ENCODE results near the gene ZNF784. TPM values are rescaled to one million over a fixed set of nuclear protein-coding genes. Genes with fewer than 3 reads are reported as not detected.

Gene ZNF784
- total and polyA plus RNA-seq, 7 experiments from 2014 or later = 0.65 to 17.1 (median 8.3) TPM

DNA sequence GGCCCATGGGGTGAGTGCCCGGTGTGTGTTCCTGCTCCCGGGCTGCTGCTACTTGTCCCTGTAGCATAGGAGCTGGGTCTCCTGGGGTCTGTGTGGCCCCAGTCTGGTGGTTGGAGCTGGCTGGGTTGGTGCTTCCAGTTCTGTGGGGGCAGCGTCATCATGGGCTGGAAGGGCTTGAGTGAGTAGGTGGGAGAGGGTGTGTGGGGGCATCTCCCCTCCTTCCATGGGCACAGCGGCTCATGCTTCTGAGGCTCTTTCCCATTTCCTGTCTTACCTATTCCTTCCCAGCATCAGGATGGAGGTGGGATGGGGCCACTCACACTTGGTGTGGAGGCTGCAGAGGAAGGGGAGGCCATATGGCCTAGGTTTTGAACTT is 42.6 kb upstream of the ZNF784 start:
- peak overlapping the region; percentile 34 for H3K27ac ChIP-seq (ENCODE audit: low read depth, low read length)
- CTCF ChIA-PET = no interaction called here
- no peak for ATAC-seq
- H3K36me3 ChIP-seq (ENCODE audit: control insufficient read depth in 2 of 3, insufficient read depth in 3 of 3, low read length in 3 of 3) = peaks cover 32 to 95% (median 57%) of the 10 kb centered on the region in 3 experiments
- Mint-ChIP-seq H3K36me3 (peaks cover 9 to 29% (median 15%) of the 10 kb centered on the region in 5 donors), H3K4me3 (no peak overlapping the region), H3K27ac (peak overlapping the region in 1 of 9 donors; percentile 60), H3K4me1 (peaks cover 10 to 57% (median 33%) of the 10 kb centered on the region in 7 donors), H3K9me3 (no peaks in the 10 kb centered on the region), H3K27me3 (no peaks in the 10 kb centered on the region)
- H3K27me3 ChIP-seq (ENCODE audit: control insufficient read depth in 2 of 2, insufficient read depth in 2 of 2, low read length in 2 of 2) = no peaks in the 10 kb centered on the region
- H3K4me1 ChIP-seq (ENCODE audit: control insufficient read depth in 2 of 2, insufficient read depth in 2 of 2, low read length in 2 of 2) = peaks cover 4 to 11% of the 10 kb centered on the region in 2 donors
- POLR2A ChIA-PET = no interaction called here
- H3K9me3 ChIP-seq (ENCODE audit: control insufficient read depth in 2 of 3, low read length in 3 of 3) = no peaks in the 10 kb centered on the region
- intact Hi-C loops (cut with micrococcal nuclease) = no loop called here
- DNase-seq = no peak
- no peak overlapping the region for H3K4me3 ChIP-seq (ENCODE audit: low read length)

DNA sequence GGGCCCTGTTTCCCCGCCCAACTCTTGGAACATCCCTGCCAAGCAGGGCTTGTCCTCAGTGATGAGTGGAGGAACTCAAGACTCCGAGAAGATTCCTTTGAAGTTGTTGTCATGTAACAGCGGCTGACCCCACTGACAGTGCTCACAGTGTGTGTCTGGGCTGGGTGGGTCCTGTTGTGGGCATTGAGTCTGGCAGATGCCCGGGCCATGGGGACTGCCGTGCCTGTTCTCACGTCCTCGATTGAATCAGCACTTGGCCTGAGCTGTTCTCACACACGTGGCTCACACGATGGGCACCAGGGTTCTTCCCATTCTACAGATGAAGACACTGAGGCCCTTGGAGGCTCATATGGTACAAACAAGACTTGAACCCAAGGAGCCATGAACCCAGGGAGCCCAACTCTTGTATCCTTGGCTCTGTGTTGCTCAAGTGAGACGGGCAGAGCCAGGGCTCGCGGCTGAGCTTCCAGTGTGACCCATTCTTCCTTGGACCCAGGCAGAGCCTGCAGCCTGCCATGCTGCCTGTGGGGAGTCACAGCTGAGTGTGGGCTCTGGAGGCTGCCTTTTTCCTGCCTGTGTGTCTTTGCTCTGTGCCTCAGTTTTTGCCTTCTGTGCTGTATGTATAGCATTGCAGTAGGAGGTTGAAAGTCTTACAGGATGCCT is 42.1 kb upstream of the ZNF784 start:
- DNase-seq (no peak), ATAC-seq (no peak)
- no peaks in the 10 kb centered on the region for H3K9me3 Mint-ChIP-seq
- peaks cover 10 to 60% (median 36%) of the 10 kb centered on the region in 7 donors for H3K4me1 Mint-ChIP-seq
- Histone ChIP-seq H3K4me3 (ENCODE audit: low read length) (no peak overlapping the region), H3K9me3 (ENCODE audit: control insufficient read depth in 2 of 3, low read length in 3 of 3) (no peaks in the 10 kb centered on the region), H3K4me1 (ENCODE audit: control insufficient read depth in 2 of 2, insufficient read depth in 2 of 2, low read length in 2 of 2) (peaks cover 4 to 16% of the 10 kb centered on the region in 2 donors), H3K27me3 (ENCODE audit: control insufficient read depth in 2 of 2, insufficient read depth in 2 of 2, low read length in 2 of 2) (no peaks in the 10 kb centered on the region), H3K27ac (ENCODE audit: low read depth, low read length) (peak overlapping the region; percentile 34), H3K36me3 (ENCODE audit: control insufficient read depth in 2 of 3, insufficient read depth in 3 of 3, low read length in 3 of 3) (peaks cover 35 to 98% (median 62%) of the 10 kb centered on the region in 3 experiments)
- ChIA-PET CTCF (interaction anchor here (0.6 kb wide), 1 partner anchor 8 kb away, joined by 3 read pairs; no protein-coding TSS in a partner anchor), POLR2A (no interaction called here)
- intact Hi-C loops (cut with micrococcal nuclease) = no loop called here
- peaks cover 12 to 34% (median 18%) of the 10 kb centered on the region in 5 donors for H3K36me3 Mint-ChIP-seq
- peak overlapping the region in 1 of 9 donors; percentile 71 for H3K27ac Mint-ChIP-seq
- H3K27me3 Mint-ChIP-seq = no peaks in the 10 kb centered on the region
- no peak overlapping the region for H3K4me3 Mint-ChIP-seq

DNA sequence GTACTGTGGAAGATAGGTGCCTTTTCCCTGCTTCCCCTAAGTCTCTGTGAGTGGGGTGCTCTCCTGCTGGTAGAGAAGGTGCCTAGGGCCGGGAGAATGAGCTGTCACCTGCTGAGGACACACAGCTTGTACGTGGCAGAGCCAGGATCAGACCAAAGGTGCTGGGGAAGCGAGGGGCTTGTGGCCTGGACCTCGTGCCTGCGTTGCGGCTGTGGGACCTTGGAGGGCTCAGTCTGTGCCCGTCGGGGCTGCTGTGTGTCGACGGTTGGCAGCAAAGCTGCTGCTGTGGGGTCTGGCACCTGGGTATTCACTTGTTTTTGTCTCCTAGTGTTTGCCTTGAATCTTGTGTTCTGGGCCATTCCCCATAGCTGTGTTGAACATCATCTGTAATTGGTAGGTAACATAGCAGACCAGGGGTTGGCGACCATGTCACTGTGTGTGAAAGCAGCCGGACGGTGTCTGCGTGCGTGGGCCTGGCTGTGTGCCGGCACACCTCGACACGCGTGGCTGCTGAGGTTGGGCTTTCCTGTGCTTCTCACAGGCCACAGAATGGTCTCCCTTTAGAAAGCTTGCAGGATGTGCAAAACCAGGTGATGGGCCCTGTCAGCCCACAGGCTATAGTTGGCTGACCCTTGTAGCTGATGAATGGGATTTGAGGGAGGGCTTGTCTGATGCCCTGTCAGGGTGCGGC is 39.6 kb upstream of the ZNF784 start:
- Histone ChIP-seq H3K36me3 (ENCODE audit: control insufficient read depth in 2 of 3, insufficient read depth in 3 of 3, low read length in 3 of 3) (peaks cover 47 to 98% (median 73%) of the 10 kb centered on the region in 3 experiments), H3K9me3 (ENCODE audit: control insufficient read depth in 2 of 3, low read length in 3 of 3) (no peaks in the 10 kb centered on the region), H3K27ac (ENCODE audit: low read depth, low read length) (no peak overlapping the region), H3K4me3 (ENCODE audit: low read length) (no peak overlapping the region), H3K27me3 (ENCODE audit: control insufficient read depth in 2 of 2, insufficient read depth in 2 of 2, low read length in 2 of 2) (no peaks in the 10 kb centered on the region), H3K4me1 (ENCODE audit: control insufficient read depth in 2 of 2, insufficient read depth in 2 of 2, low read length in 2 of 2) (peaks cover under 1 to 16% of the 10 kb centered on the region in 2 donors)
- ATAC-seq (no peak), DNase-seq (no peak)
- Mint-ChIP-seq H3K9me3 (no peaks in the 10 kb centered on the region), H3K27me3 (no peaks in the 10 kb centered on the region), H3K4me3 (no peak overlapping the region), H3K4me1 (peaks cover 10 to 61% (median 36%) of the 10 kb centered on the region in 7 donors), H3K27ac (peak overlapping the region in 3 of 9 donors; percentile 1 to 72 (median 55)), H3K36me3 (peaks cover 12 to 32% (median 19%) of the 10 kb centered on the region in 5 donors)
- intact Hi-C loops (cut with micrococcal nuclease) = no loop called here
- POLR2A ChIA-PET = interaction anchor here (1.4 kb wide), 1 partner anchor 10 kb away, joined by 4 read pairs; no protein-coding TSS in a partner anchor
- CTCF ChIA-PET = no interaction called here

DNA sequence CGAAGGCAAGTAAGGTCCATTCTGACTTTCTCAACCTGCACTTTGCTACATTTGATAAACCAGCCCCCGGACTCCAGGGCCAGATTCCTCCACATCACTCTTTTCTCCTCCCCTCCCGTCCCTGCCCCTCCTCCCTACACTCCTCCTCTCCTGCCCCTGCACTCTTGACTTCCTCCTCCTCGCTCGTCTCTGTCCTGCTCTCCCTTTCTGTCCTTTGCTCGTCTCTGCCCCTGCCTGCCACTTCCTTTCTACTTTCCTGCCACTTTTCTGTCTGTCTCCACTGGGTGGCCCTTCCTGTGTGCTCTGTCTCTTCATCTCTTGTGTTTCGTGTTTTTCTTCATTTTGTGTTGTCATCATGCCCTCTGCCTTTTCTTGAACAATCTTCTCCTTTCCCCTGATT is 37.5 kb upstream of the ZNF784 start:
- Mint-ChIP-seq H3K27me3 (no peaks in the 10 kb centered on the region), H3K4me1 (peaks cover 23 to 74% (median 50%) of the 10 kb centered on the region in 7 donors), H3K36me3 (peaks cover 12 to 29% (median 25%) of the 10 kb centered on the region in 5 donors), H3K9me3 (no peaks in the 10 kb centered on the region), H3K27ac (peak overlapping the region in 3 of 9 donors; percentile 59 to 72 (median 66)), H3K4me3 (peak overlapping the region in 1 of 10 donors; percentile 68)
- CTCF ChIA-PET = no interaction called here
- no peaks in the 10 kb centered on the region for H3K27me3 ChIP-seq (ENCODE audit: control insufficient read depth in 2 of 2, insufficient read depth in 2 of 2, low read length in 2 of 2)
- no peak overlapping the region for H3K27ac ChIP-seq (ENCODE audit: low read depth, low read length)
- DNase-seq (no peak), ATAC-seq (no peak)
- peaks cover 40 to 86% (median 63%) of the 10 kb centered on the region in 3 experiments for H3K36me3 ChIP-seq (ENCODE audit: control insufficient read depth in 2 of 3, insufficient read depth in 3 of 3, low read length in 3 of 3)
- no peaks in the 10 kb centered on the region for H3K9me3 ChIP-seq (ENCODE audit: control insufficient read depth in 2 of 3, low read length in 3 of 3)
- no peak overlapping the region for H3K4me3 ChIP-seq (ENCODE audit: low read length)
- POLR2A ChIA-PET = no interaction called here
- intact Hi-C loops (cut with micrococcal nuclease) = no loop called here
- peaks cover 18 to 37% of the 10 kb centered on the region in 2 donors for H3K4me1 ChIP-seq (ENCODE audit: control insufficient read depth in 2 of 2, insufficient read depth in 2 of 2, low read length in 2 of 2)

DNA sequence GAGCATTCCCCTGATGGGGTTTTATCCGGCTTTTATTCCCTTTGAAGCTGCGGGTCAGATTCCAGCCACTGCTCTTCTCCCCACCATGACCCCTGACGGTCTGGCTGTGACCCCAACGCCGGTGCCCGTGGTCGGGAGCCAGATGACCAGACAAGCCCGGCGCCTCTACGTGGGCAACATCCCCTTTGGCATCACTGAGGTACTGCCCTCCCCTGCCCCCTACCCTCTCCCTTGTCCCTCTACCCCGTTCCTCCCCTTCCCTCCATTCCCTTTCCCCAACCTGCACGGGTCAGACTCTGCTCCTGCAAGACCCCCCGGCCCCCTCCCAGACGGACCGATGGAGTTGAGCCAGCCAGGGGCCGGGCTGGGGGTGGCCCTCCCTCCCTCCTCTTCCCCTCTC is 36.6 kb upstream of the ZNF784 start:
- POLR2A ChIA-PET = no interaction called here
- Mint-ChIP-seq H3K4me1 (peaks cover 31 to 77% (median 52%) of the 10 kb centered on the region in 7 donors), H3K4me3 (peak overlapping the region in 1 of 10 donors; percentile 68), H3K36me3 (peaks cover 12 to 30% (median 25%) of the 10 kb centered on the region in 5 donors), H3K9me3 (no peaks in the 10 kb centered on the region), H3K27ac (peak overlapping the region in 1 of 9 donors; percentile 52), H3K27me3 (no peaks in the 10 kb centered on the region)
- CTCF ChIA-PET = no interaction called here
- peaks cover 26 to 45% of the 10 kb centered on the region in 2 donors for H3K4me1 ChIP-seq (ENCODE audit: control insufficient read depth in 2 of 2, insufficient read depth in 2 of 2, low read length in 2 of 2)
- H3K9me3 ChIP-seq (ENCODE audit: control insufficient read depth in 2 of 3, low read length in 3 of 3) = no peaks in the 10 kb centered on the region
- intact Hi-C loops (cut with micrococcal nuclease) = no loop called here
- ATAC-seq = no peak
- no peaks in the 10 kb centered on the region for H3K27me3 ChIP-seq (ENCODE audit: control insufficient read depth in 2 of 2, insufficient read depth in 2 of 2, low read length in 2 of 2)
- no peak for DNase-seq
- H3K27ac ChIP-seq (ENCODE audit: low read depth, low read length) = peak overlapping the region; percentile 27
- H3K36me3 ChIP-seq (ENCODE audit: control insufficient read depth in 2 of 3, insufficient read depth in 3 of 3, low read length in 3 of 3) = peaks cover 40 to 83% (median 57%) of the 10 kb centered on the region in 3 experiments
- no peak overlapping the region for H3K4me3 ChIP-seq (ENCODE audit: low read length)

DNA sequence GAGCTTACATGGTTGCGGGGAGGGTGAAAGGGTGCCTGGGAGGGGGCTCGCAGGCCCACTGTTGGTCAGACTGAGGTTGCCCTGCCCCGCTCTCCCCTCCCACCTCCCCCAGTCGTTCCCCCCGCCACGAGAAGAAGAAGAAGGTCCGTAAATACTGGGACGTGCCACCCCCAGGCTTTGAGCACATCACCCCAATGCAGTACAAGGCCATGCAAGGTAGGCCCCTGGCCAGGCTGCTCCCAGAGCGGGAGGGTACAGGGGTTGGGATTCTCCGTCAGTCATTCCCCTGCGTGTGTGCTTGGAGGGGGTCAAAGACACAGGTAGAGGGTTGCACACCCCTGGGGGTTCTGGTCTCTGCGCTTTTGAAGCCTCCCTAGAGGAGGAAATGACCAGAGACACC is 36.0 kb upstream of the ZNF784 start:
- CTCF ChIA-PET = interaction anchor here (0.5 kb wide), 1 partner anchor 1358 kb away, joined by 5 read pairs; no protein-coding TSS in a partner anchor
- no peaks in the 10 kb centered on the region for H3K9me3 Mint-ChIP-seq
- H3K27me3 ChIP-seq (ENCODE audit: control insufficient read depth in 2 of 2, insufficient read depth in 2 of 2, low read length in 2 of 2) = no peaks in the 10 kb centered on the region
- ATAC-seq (no peak), DNase-seq (no peak)
- peaks cover 36 to 79% (median 57%) of the 10 kb centered on the region in 7 donors for H3K4me1 Mint-ChIP-seq
- H3K4me3 Mint-ChIP-seq = no peak overlapping the region
- no peak overlapping the region for H3K4me3 ChIP-seq (ENCODE audit: low read length)
- H3K36me3 Mint-ChIP-seq = peaks cover 12 to 33% (median 23%) of the 10 kb centered on the region in 5 donors
- H3K27ac ChIP-seq (ENCODE audit: low read depth, low read length) = no peak overlapping the region
- POLR2A ChIA-PET = no interaction called here
- intact Hi-C loops (cut with micrococcal nuclease) = no loop called here
- peaks cover 40 to 77% (median 53%) of the 10 kb centered on the region in 3 experiments for H3K36me3 ChIP-seq (ENCODE audit: control insufficient read depth in 2 of 3, insufficient read depth in 3 of 3, low read length in 3 of 3)
- peak overlapping the region in 2 of 9 donors; percentile 2 to 72 for H3K27ac Mint-ChIP-seq
- peaks cover 31 to 48% of the 10 kb centered on the region in 2 donors for H3K4me1 ChIP-seq (ENCODE audit: control insufficient read depth in 2 of 2, insufficient read depth in 2 of 2, low read length in 2 of 2)
- no peaks in the 10 kb centered on the region for H3K9me3 ChIP-seq (ENCODE audit: control insufficient read depth in 2 of 3, low read length in 3 of 3)
- no peaks in the 10 kb centered on the region for H3K27me3 Mint-ChIP-seq

Data from naive thymus-derived CD4-positive, alpha-beta T cell (primary cell).